SK-N-SH (cell line): ENCODE measurements around the gene OSBPL8.

Source experiments
- EP300 ChIP-seq, 2 experiments: IDR thresholded peaks; 2 replicates each; pipeline versions ENCODE4 v1.4.0 to v1.6.1; 2012; ENCODE audit warnings: borderline replicate concordance in 1 of 2, low read depth in 1 of 2, low read length in 1 of 2
- FOXJ3 ChIP-seq: sonication (generic); formaldehyde crosslinking; IDR thresholded peaks from 2 replicates; pipeline ENCODE4 v1.5.1; 2020; ENCODE audit warnings: mild to moderate bottlenecking, missing genetic modification reagents
- FOXM1 ChIP-seq: IDR thresholded peaks from 2 replicates; pipeline ENCODE4 v1.4.0; 2012; ENCODE audit warnings: low read depth, mild to moderate bottlenecking
- GABPA ChIP-seq: IDR thresholded peaks from 2 replicates; pipeline ENCODE4 v1.4.0; 2012; ENCODE audit warnings: low read depth, mild to moderate bottlenecking
- MAX ChIP-seq: IDR thresholded peaks from 2 replicates; pipeline ENCODE4 v1.4.0; 2012; ENCODE audit warnings: low read depth
- MXI1 ChIP-seq: IDR thresholded peaks from 2 replicates; pipeline ENCODE4 v1.6.1; 2012; ENCODE audit warnings: mild to moderate bottlenecking, low read depth, low read length, improper control_type of control experiment
- REST ChIP-seq: IDR thresholded peaks from 2 replicates; pipeline ENCODE4 v1.6.1; 2012; ENCODE audit warnings: mild to moderate bottlenecking, low read depth, low read length, moderate library complexity
- RFX5 ChIP-seq: IDR thresholded peaks from 2 replicates; pipeline ENCODE4 v1.6.1; 2012; ENCODE audit warnings: mild to moderate bottlenecking, improper control_type of control experiment, low read length
- TAF1 ChIP-seq: IDR thresholded peaks from 2 replicates; pipeline ENCODE4 v1.6.1; 2012; ENCODE audit warnings: low read depth, mild to moderate bottlenecking, low read length, moderate library complexity, borderline replicate concordance
- USF2 ChIP-seq: fragments of 150-350 bp; IDR thresholded peaks from 2 replicates; pipeline ENCODE4 v1.6.1; 2017; ENCODE audit warnings: antibody characterized with exemption, low read length, low read depth, borderline replicate concordance
- YY1 ChIP-seq: IDR thresholded peaks from 2 replicates; pipeline ENCODE4 v1.4.0; 2012; ENCODE audit warnings: low read depth, mild to moderate bottlenecking
- TF ChIP-seq, protein P1 (sequence below): fragments of 200-600 bp; sonication (generic); IDR thresholded peaks from 2 replicates; pipeline ENCODE4 v1.6.1; 2017; ENCODE audit warnings: antibody characterized with exemption, mild to moderate bottlenecking, moderate library complexity
- TF ChIP-seq, protein P2 (sequence below): fragments of 150-350 bp; IDR thresholded peaks from 2 replicates; pipeline ENCODE4 v1.6.1; 2016; ENCODE audit warnings: mild to moderate bottlenecking, low read depth, low read length

DNA sequence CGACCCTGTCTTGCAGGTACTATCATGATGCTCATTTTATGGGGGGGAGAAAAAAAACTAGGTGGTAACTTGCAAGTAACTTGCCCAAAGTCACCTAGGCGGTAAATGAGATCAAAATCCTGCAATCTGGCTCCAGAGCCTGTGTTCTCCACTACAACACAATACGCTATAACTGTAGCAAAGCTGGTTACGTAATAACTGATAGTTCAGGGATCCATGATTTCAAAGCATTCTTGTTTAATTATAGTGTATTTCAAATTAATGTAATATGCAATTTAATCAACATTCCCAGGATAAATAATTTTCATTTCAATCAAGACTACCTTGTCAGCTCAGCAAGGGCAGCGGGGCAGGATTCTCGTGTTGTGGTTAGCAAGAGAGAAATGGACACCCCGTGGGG lies 243.1 kb downstream of the OSBPL8 start:
- no peak for TF ChIP-seq REST
- no peak for TF ChIP-seq RFX5
- TF ChIP-seq FOXM1: no peak
- TF ChIP-seq YY1: no peak
- TF ChIP-seq TAF1: no peak
- TF ChIP-seq, protein P1, sequence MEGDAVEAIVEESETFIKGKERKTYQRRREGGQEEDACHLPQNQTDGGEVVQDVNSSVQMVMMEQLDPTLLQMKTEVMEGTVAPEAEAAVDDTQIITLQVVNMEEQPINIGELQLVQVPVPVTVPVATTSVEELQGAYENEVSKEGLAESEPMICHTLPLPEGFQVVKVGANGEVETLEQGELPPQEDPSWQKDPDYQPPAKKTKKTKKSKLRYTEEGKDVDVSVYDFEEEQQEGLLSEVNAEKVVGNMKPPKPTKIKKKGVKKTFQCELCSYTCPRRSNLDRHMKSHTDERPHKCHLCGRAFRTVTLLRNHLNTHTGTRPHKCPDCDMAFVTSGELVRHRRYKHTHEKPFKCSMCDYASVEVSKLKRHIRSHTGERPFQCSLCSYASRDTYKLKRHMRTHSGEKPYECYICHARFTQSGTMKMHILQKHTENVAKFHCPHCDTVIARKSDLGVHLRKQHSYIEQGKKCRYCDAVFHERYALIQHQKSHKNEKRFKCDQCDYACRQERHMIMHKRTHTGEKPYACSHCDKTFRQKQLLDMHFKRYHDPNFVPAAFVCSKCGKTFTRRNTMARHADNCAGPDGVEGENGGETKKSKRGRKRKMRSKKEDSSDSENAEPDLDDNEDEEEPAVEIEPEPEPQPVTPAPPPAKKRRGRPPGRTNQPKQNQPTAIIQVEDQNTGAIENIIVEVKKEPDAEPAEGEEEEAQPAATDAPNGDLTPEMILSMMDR: no peak
- TF ChIP-seq MAX: no peak
- no peak for TF ChIP-seq EP300 (IDR thresholded peaks at IDR 0.05; ENCODE audit: borderline replicate concordance in 1 of 2, low read depth in 1 of 2, low read length in 1 of 2)
- no peak for TF ChIP-seq USF2
- TF ChIP-seq MXI1: no peak
- TF ChIP-seq, protein P2, sequence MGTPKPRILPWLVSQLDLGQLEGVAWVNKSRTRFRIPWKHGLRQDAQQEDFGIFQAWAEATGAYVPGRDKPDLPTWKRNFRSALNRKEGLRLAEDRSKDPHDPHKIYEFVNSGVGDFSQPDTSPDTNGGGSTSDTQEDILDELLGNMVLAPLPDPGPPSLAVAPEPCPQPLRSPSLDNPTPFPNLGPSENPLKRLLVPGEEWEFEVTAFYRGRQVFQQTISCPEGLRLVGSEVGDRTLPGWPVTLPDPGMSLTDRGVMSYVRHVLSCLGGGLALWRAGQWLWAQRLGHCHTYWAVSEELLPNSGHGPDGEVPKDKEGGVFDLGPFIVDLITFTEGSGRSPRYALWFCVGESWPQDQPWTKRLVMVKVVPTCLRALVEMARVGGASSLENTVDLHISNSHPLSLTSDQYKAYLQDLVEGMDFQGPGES: no peak
- no peak for TF ChIP-seq GABPA
- TF ChIP-seq FOXJ3: no peak
